Measurements from ENCODE around the gene VWA7. TPM values are rescaled to one million over a fixed set of nuclear protein-coding genes. Genes with fewer than 3 reads are reported as not detected.

VWA7 gene
- polyA plus RNA-seq, 1 of the 3 experiments (the other 2 are of a cell fraction), result 0.56 TPM

GRCh38 chr6:31729979-31730630 is 47.0 kb downstream of the VWA7 start (continued):
- TF ChIP-seq MAX (IDR thresholded peaks at IDR 0.05; ENCODE audit: low read depth), result 0 out of 2 replicates have a peak, but pooled peaks have one; percentile 41
- TF ChIP-seq MEF2A (IDR thresholded peaks at IDR 0.05; ENCODE audit: borderline replicate concordance, low read depth), result no peak
- TF ChIP-seq TEAD4 (IDR thresholded peaks at IDR 0.05; ENCODE audit: borderline replicate concordance, insufficient read depth), result no peak; the same call in 1 of the 2 replicates
- no peak for TF ChIP-seq RAD21 (IDR thresholded peaks at IDR 0.05; ENCODE audit: low read length)
- TF ChIP-seq GABPA (IDR thresholded peaks at IDR 0.05; ENCODE audit: low read depth), result 0 out of 2 replicates have a peak, but pooled peaks have one; percentile 10
- TF ChIP-seq FOSL2 (IDR thresholded peaks at IDR 0.05; ENCODE audit: borderline replicate concordance, low read depth), result 0 out of 2 replicates have a peak, but pooled peaks have one; percentile 19
- peak; percentile 61; the same call in 1 of the 2 replicates for TF ChIP-seq ZBTB33 (IDR thresholded peaks at IDR 0.05; ENCODE audit: borderline replicate concordance, low read depth)
- TF ChIP-seq RCOR1 (IDR thresholded peaks at IDR 0.05; ENCODE audit: low read length), result no peak
- peak; percentile 55 for TF ChIP-seq MXI1 (IDR thresholded peaks at IDR 0.05; ENCODE audit: low read depth, low read length)
- TF ChIP-seq RFX5 (IDR thresholded peaks at IDR 0.05; ENCODE audit: low read length), result no peak
- peak; percentile 97 for TF ChIP-seq POLR2AphosphoS5 (IDR thresholded peaks at IDR 0.05; ENCODE audit: low read depth, low read length)

GRCh38 chr6:31729515-31729978 is 47.6 kb downstream of the VWA7 start:
- CTCF ChIA-PET, result interaction anchor here (0.7 to 7.3 kb wide), 38 partner anchors 9 to 230 kb away, joined by 3 to 45 read pairs (median 4); partner anchors contain the start of genes ABHD16A, ATP6V1G2, EHMT2 and GPANK1
- peak overlapping the region; percentile 67 for H2AFZ ChIP-seq (ENCODE audit: low read depth)
- POLR2A ChIA-PET, result interaction anchor here (0.6 to 2.0 kb wide), 13 partner anchors 11 to 183 kb away, joined by 3 to 10 read pairs (median 4); partner anchors contain the start of genes ABHD16A, ATP6V1G2, HSPA1B and LSM2
- TF ChIP-seq RCOR1 (IDR thresholded peaks at IDR 0.05; ENCODE audit: low read length), result no peak
- TF ChIP-seq RFX5 (IDR thresholded peaks at IDR 0.05; ENCODE audit: low read length), result no peak
- no peak for TF ChIP-seq FOXJ3 (CRISPR knock-in tag; IDR thresholded peaks at IDR 0.05)
- TF ChIP-seq JUND (IDR thresholded peaks at IDR 0.05), result 0 out of 2 replicates have a peak, but pooled peaks have one; percentile 35
- no peak; the same call in 1 of the 2 replicates for TF ChIP-seq TEAD4 (IDR thresholded peaks at IDR 0.05; ENCODE audit: borderline replicate concordance, insufficient read depth)
- TF ChIP-seq GABPA (IDR thresholded peaks at IDR 0.05; ENCODE audit: low read depth), result 0 out of 2 replicates have a peak, but pooled peaks have one; percentile 9
- TF ChIP-seq EZH2phosphoT487 (IDR thresholded peaks at IDR 0.05; ENCODE audit: borderline replicate concordance, low read depth), result no peak
- TF ChIP-seq SMC3 (IDR thresholded peaks at IDR 0.05; ENCODE audit: low read depth, low read length), result peak; percentile 58
- no peak for TF ChIP-seq USF1 (IDR thresholded peaks at IDR 0.05; ENCODE audit: borderline replicate concordance, low read depth)
- TF ChIP-seq MXI1 (IDR thresholded peaks at IDR 0.05; ENCODE audit: low read depth, low read length), result peak; percentile 76; the same call in 1 of the 2 replicates
- TF ChIP-seq USF2 (IDR thresholded peaks at IDR 0.05; ENCODE audit: borderline replicate concordance, low read depth, low read length), result no peak
- no peak for TF ChIP-seq FOXM1 (IDR thresholded peaks at IDR 0.05; ENCODE audit: low read depth)
- TF ChIP-seq MAX (IDR thresholded peaks at IDR 0.05; ENCODE audit: low read depth), result peak; percentile 59; the same call in 1 of the 2 replicates
- no peak for TF ChIP-seq ZBTB33 (IDR thresholded peaks at IDR 0.05; ENCODE audit: borderline replicate concordance, low read depth)
- TF ChIP-seq PBX3 (IDR thresholded peaks at IDR 0.05), result no peak

More at GRCh38 chr6:31729515-31729978, 47.6 kb downstream of the VWA7 start:
- WGBS (ENCODE audit: low lambda C conversion rate), result under 1% methylated on average over 15 of the region's 29 CpGs
- Histone ChIP-seq H3K9ac (peak overlapping the region; percentile 98), H3K27ac (ENCODE audit: low read depth in 2 of 2, low read length in 1 of 2) (peak overlapping the region; percentile 94), H3K4me3 (ENCODE audit: low read depth in 2 of 2, low read length in 1 of 2) (peak overlapping the region; percentile 90 to 93), H3K36me3 (replicated peaks in 1 of 2; ENCODE audit: control insufficient read depth in 1 of 2, insufficient read depth in 2 of 2, low read length in 1 of 2) (peaks cover 52 to 60% of the 10 kb centered on the region in 2 experiments), H3K4me2 (peak overlapping the region; percentile 98), H4K20me1 (ENCODE audit: insufficient read depth) (peaks cover 27% of the 10 kb centered on the region), H3K27me3 (ENCODE audit: insufficient read depth) (no peaks in the 10 kb centered on the region), H3K9me3 (no peaks in the 10 kb centered on the region), H3F3A (replicated peaks; ENCODE audit: insufficient read depth) (peaks cover 50% of the 10 kb centered on the region), H3K4me1 (ENCODE audit: control insufficient read depth in 1 of 2, insufficient read depth in 2 of 2, low read depth in 1 of 2, low read length in 1 of 2) (peaks cover 18 to 21% of the 10 kb centered on the region in 2 experiments; a peak in 2 of 4 replicates), H3K9me2 (no peaks in the 10 kb centered on the region), H3K79me2 (ENCODE audit: insufficient read depth) (peaks cover 46% of the 10 kb centered on the region)
- peak; percentile 93 for DNase-seq

All from SK-N-SH (cell line).